Right lobe of liver (tissue), 4 donors: Measurements from ENCODE around the gene GLB1L2.

Source experiments
- CTCF ChIP-seq, 4 donors: fragments of 200-600 bp in 3 of 4; fragments of 450-650 bp in 1 of 4; IDR thresholded peaks; one replicate each; pipeline versions ENCODE4 v1.5.1 to v1.8.0; 2016 to 2022; ENCODE audit warnings: antibody characterized with exemption in 4 of 4, mild to moderate bottlenecking in 2 of 4
- POLR2A ChIP-seq: fragments of 450-650 bp; IDR thresholded peaks from one replicate; pipeline ENCODE4 v1.6.1; 2017; ENCODE audit warnings: antibody characterized with exemption, mild to moderate bottlenecking
- donor health status: DM: no; HTN: no; CAD: no.
- donor health status: DM: no; HTN: no; CAD: no.
- donor health status: DM: no; HTN: yes; CAD: no.

GRCh38 chr11:134338654-134339053, 6.9 kb downstream of the GLB1L2 start:
- TF ChIP-seq CTCF (IDR thresholded peaks at IDR 0.05) (no peak), POLR2A (no peak)
